Measurements from ENCODE around the gene SIRPB1.
"Not testable (repeated sequence)": the region's sequence is repeated elsewhere in the genome, so short reads cannot be mapped to it uniquely, and the experiment has no call there.

SIRPB1 gene

GRCh38 chr20:1619861-1620444 lies at the start of gene SIRPB1:
TSS of gene SIRPB1 (minus strand) at chr20:1620009. CDS start at chr20:1619944, 65 bp downstream.
- DNase-seq (ENCODE audit: low read depth in 1 of 2, low spot score in 1 of 2) = no peak

GRCh38 chr20:1669304-1669703 lies 49.5 kb upstream of the SIRPB1 start:
- DNase-seq (ENCODE audit: low read depth in 1 of 2, low spot score in 1 of 2) = no peak

GRCh38 chr20:1667502-1668085 lies 47.8 kb upstream of the SIRPB1 start:
- DNase-seq (ENCODE audit: low read depth in 1 of 2, low spot score in 1 of 2) = no peak

- DNase-seq (ENCODE audit: low read depth in 1 of 2, low spot score in 1 of 2) = no peak
Measured at GRCh38 chr20:1666802-1667201, 47.0 kb upstream of the SIRPB1 start.

GRCh38 chr20:1665345-1665744 lies 45.5 kb upstream of the SIRPB1 start:
- DNase-seq (ENCODE audit: low read depth in 1 of 2, low spot score in 1 of 2) = no peak

- peak in 1 of 2 donors; percentile 59 for DNase-seq (ENCODE audit: low read depth in 1 of 2, low spot score in 1 of 2)
Measured at GRCh38 chr20:1664911-1665310, 45.1 kb upstream of the SIRPB1 start.

GRCh38 chr20:1663917-1664316 lies 44.1 kb upstream of the SIRPB1 start:
- no peak for DNase-seq (ENCODE audit: low read depth in 1 of 2, low spot score in 1 of 2)

- DNase-seq (ENCODE audit: low read depth in 1 of 2, low spot score in 1 of 2) = no peak
Measured at GRCh38 chr20:1661542-1662299, 41.9 kb upstream of the SIRPB1 start.

GRCh38 chr20:1660246-1660645 lies 40.4 kb upstream of the SIRPB1 start:
- DNase-seq (ENCODE audit: low read depth in 1 of 2, low spot score in 1 of 2) = no peak

GRCh38 chr20:1657556-1658334 lies 37.9 kb upstream of the SIRPB1 start, which contains the start of gene SIRPG:
TSS of gene SIRPG (minus strand) at chr20:1657779. CDS start at chr20:1657714, 65 bp downstream.
- DNase-seq (ENCODE audit: low read depth in 1 of 2, low spot score in 1 of 2) = no peak

GRCh38 chr20:1656844-1657243 lies 37.0 kb upstream of the SIRPB1 start:
- DNase-seq (ENCODE audit: low read depth in 1 of 2, low spot score in 1 of 2) = no peak

GRCh38 chr20:1654996-1655395 lies 35.2 kb upstream of the SIRPB1 start:
- DNase-seq (ENCODE audit: low read depth in 1 of 2, low spot score in 1 of 2) = no peak

- DNase-seq (ENCODE audit: low read depth in 1 of 2, low spot score in 1 of 2) = no peak
Measured at GRCh38 chr20:1652960-1653359, 33.2 kb upstream of the SIRPB1 start.

- no peak for DNase-seq (ENCODE audit: low read depth in 1 of 2, low spot score in 1 of 2)
Measured at GRCh38 chr20:1652104-1652503, 32.3 kb upstream of the SIRPB1 start.

GRCh38 chr20:1651268-1652058 lies 31.7 kb upstream of the SIRPB1 start:
- DNase-seq (ENCODE audit: low read depth in 1 of 2, low spot score in 1 of 2) = no peak

GRCh38 chr20:1648101-1648500 lies 28.3 kb upstream of the SIRPB1 start:
- DNase-seq (ENCODE audit: low read depth in 1 of 2, low spot score in 1 of 2) = no peak

GRCh38 chr20:1646975-1647431 lies 27.2 kb upstream of the SIRPB1 start:
- DNase-seq (ENCODE audit: low read depth in 1 of 2, low spot score in 1 of 2) = peak in 1 of 2 donors; percentile 50

GRCh38 chr20:1644101-1644962 lies 24.5 kb upstream of the SIRPB1 start:
- no peak for DNase-seq (ENCODE audit: low read depth in 1 of 2, low spot score in 1 of 2)

GRCh38 chr20:1638643-1639042 lies 18.8 kb upstream of the SIRPB1 start:
- not testable (repeated sequence) for DNase-seq (ENCODE audit: low read depth in 1 of 2, low spot score in 1 of 2)

- DNase-seq (ENCODE audit: low read depth in 1 of 2, low spot score in 1 of 2) = no peak
Measured at GRCh38 chr20:1637755-1638154, 17.9 kb upstream of the SIRPB1 start.

All from activated CD4-positive, alpha-beta T cell treated with anti-CD3 and anti-CD28 coated beads, Interleukin-2, amount 50 U/mL, for 24 hours (primary cell).